Ectodermal cell (in vitro differentiated cells): ENCODE data around the gene WASF3.

Source experiments
- H3K27ac ChIP-seq: 2 replicates; pipeline ENCODE4 v1.7.0; 2013; ENCODE audit warnings: mild to moderate bottlenecking, low read depth, low read length; ENCODE audit not compliant: insufficient read depth, poor library complexity, severe bottlenecking
- H3K27me3 ChIP-seq: 2 replicates; pipeline ENCODE4 v1.7.0; 2013; ENCODE audit warnings: mild to moderate bottlenecking, low read length; ENCODE audit not compliant: insufficient read depth, control insufficient read depth, poor library complexity, severe bottlenecking
- H3K36me3 ChIP-seq: one replicate; pipeline ENCODE4 v1.7.0; 2013; ENCODE audit warnings: low read length; ENCODE audit not compliant: control insufficient read depth, insufficient read depth
- H3K4me1 ChIP-seq: one replicate; pipeline ENCODE4 v1.7.0; 2013; ENCODE audit warnings: low read length; ENCODE audit not compliant: control insufficient read depth, insufficient read depth
- H3K4me3 ChIP-seq: 2 replicates; pipeline ENCODE4 v1.7.0; 2013; ENCODE audit warnings: low read depth, low read length, control low read depth; ENCODE audit not compliant: insufficient read depth
- H3K9me3 ChIP-seq: 2 replicates; pipeline ENCODE4 v1.7.0; 2013; ENCODE audit warnings: mild to moderate bottlenecking, low read length, moderate library complexity; ENCODE audit not compliant: control insufficient read depth
- WGBS, 2 experiments: methylation state at CpG; one replicate each; pipeline ENCODE4 v1.1.7; 2013; ENCODE audit warnings: missing lambda C conversion rate in 2 of 2; 5-methylcytosine and 5-hydroxymethylcytosine counted together

Gene WASF3

DNA sequence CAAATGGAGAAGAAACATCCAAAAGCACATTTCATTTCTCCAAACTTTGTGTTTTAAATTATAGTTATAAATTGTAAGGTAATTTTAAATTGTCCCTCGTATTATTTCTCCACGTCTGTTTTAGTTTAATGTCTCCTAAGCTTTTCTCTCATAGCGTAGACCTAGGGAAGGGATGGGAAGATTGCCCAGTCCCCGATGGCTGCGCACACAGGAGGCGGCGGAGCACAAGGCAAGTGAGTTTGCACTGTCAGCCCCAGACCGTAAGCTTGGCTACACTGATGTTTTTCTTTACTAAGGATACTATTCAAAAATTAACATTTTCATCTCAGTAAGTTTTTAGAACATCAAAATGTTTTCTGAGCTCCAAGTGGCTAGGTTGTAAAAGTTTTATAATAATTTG lies 130.8 kb downstream of the WASF3 start:
- Histone ChIP-seq H3K4me3 (no peak overlapping the region), H3K4me1 (no peaks in the 10 kb centered on the region), H3K27me3 (no peaks in the 10 kb centered on the region), H3K36me3 (peaks cover 50% of the 10 kb centered on the region), H3K27ac (no peak overlapping the region), H3K9me3 (no peaks in the 10 kb centered on the region)
- 96 to 98% methylated on average over 8 of the region's 8 CpGs for WGBS, 2 experiments

- no peaks in the 10 kb centered on the region for H3K9me3 ChIP-seq
- no peak overlapping the region for H3K27ac ChIP-seq
- H3K36me3 ChIP-seq, result peaks cover 43% of the 10 kb centered on the region
- WGBS, 2 experiments, result 88 to 94% methylated on average over 2 of the region's 4 CpGs
- no peaks in the 10 kb centered on the region for H3K4me1 ChIP-seq
- no peak overlapping the region for H3K4me3 ChIP-seq
- H3K27me3 ChIP-seq, result no peaks in the 10 kb centered on the region
These were observed 131.5 kb downstream of the WASF3 start for GRCh38 chr13:26688980-26689379.

DNA sequence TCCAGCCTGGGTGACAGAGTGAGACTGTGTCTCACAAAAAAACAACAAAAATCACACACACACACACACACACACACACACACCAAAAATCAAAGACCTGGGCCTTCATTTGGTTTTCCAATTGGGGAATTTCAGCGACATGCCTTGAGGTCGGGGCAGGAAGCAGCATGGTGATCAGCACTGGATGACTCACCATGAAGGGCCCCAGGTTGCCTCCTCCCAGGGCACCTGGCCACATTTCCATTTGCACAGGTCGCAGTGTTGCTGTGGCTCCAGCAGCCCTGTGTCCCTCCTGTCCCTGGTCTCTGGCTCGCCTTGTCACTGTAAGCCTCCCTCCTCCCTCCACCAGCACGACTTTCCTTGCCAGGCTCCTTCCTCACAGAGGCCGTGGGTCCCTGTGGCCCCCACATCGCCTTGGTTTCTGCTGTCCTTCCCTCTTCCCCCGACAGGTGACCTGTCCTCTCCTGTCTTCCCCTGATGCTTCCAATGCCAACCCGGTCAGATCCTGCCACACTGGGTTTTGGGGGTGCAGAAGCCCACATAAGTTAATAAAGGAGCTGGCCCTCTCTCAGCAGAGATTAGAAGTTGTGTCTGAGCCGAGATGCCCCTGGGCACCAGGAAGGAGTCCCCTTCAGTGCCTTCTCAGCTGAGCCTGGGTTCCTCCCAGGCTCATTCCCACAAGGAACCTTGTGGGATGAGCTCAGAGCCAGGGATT lies 136.4 kb downstream of the WASF3 start:
- H3K27ac ChIP-seq, result no peak overlapping the region
- no peaks in the 10 kb centered on the region for H3K9me3 ChIP-seq
- H3K4me3 ChIP-seq, result no peak overlapping the region
- H3K36me3 ChIP-seq, result peaks cover 11% of the 10 kb centered on the region
- 82 to 84% methylated on average over 10 of the region's 10 CpGs for WGBS, 2 experiments
- no peaks in the 10 kb centered on the region for H3K4me1 ChIP-seq
- H3K27me3 ChIP-seq, result no peaks in the 10 kb centered on the region

GRCh38 chr13:26694609-26695359 lies 137.3 kb downstream of the WASF3 start:
- Histone ChIP-seq H3K27me3 (no peaks in the 10 kb centered on the region), H3K4me1 (no peaks in the 10 kb centered on the region), H3K4me3 (no peak overlapping the region), H3K27ac (no peak overlapping the region), H3K36me3 (peaks cover 2% of the 10 kb centered on the region), H3K9me3 (no peaks in the 10 kb centered on the region)
- WGBS, 2 experiments, result 91% methylated on average over 19 of the region's 19 CpGs

DNA sequence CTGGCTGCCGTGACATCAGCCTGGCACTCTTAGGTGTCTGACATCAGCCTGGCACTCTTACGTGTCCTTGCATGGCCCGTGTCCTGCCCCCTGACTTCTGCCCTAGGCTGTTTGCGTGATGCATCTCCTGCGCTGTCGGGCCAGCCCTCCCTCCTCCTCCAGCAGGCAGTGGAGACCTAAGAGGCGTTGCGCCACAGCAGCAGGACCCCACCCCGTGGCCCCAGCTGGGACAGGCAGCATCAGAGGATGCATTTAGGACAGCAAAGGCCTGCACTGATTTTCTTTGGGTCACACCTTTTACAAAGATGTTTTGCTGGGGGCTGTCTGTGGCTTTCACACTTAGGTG lies 137.8 kb downstream of the WASF3 start:
- Histone ChIP-seq H3K27me3 (no peaks in the 10 kb centered on the region), H3K27ac (no peak overlapping the region), H3K36me3 (no peaks in the 10 kb centered on the region), H3K4me3 (no peak overlapping the region), H3K4me1 (no peaks in the 10 kb centered on the region), H3K9me3 (no peaks in the 10 kb centered on the region)
- 91 to 92% methylated on average over 9 of the region's 9 CpGs for WGBS, 2 experiments

- Histone ChIP-seq H3K36me3 (no peaks in the 10 kb centered on the region), H3K9me3 (no peaks in the 10 kb centered on the region), H3K4me3 (no peak overlapping the region), H3K4me1 (no peaks in the 10 kb centered on the region), H3K27ac (no peak overlapping the region), H3K27me3 (no peaks in the 10 kb centered on the region)
- 74 to 76% methylated on average over 15 of the region's 15 CpGs for WGBS, 2 experiments
These were observed 138.4 kb downstream of the WASF3 start for GRCh38 chr13:26695891-26696311.

DNA sequence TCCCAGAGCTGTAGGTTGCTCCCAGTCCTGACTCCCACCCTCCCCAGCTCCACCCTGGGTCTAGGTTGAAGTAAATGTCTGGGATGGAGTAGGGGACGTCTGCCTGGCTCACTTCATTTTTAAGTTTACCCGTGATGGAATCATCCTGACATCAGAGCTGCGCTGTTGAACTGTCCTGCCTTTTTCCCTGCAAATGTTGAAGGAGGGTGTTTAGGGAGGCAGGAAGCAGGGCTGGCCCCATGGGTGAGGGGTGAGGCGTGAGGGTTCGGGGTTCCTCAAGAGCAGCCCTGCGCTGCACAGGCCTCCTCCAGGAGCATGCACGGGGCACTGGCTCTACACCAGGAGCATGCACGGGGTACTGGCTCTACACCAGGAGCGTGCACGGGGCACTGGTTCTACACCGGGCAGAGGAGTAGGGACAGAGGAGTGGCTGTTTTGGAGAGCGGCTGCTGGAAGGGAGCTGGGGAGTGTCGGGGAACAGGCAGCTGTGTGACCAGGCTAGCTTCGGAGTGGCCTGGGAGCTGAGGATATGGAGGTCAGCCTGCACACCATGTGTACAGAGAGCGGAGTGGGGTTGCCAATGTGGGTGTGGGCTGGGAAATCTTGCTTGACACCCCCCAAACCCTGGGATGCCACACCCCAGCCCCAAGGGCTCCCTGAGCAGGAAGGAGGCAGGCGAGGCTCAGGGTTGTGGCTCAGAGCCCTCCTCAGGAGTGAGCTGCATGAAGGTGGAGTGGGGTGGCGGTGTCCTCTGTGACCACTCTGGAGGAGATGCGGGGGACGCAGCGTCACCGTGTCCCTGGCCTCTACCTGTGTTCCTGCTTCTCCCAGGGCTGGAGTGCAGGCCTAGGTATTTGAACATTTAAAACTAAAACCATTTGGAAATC lies 139.8 kb downstream of the WASF3 start:
- WGBS, 2 experiments, result 93 to 95% methylated on average over 21 of the region's 21 CpGs
- Histone ChIP-seq H3K4me1 (no peaks in the 10 kb centered on the region), H3K4me3 (no peak overlapping the region), H3K27me3 (no peaks in the 10 kb centered on the region), H3K9me3 (no peaks in the 10 kb centered on the region), H3K36me3 (no peaks in the 10 kb centered on the region), H3K27ac (no peak overlapping the region)

DNA sequence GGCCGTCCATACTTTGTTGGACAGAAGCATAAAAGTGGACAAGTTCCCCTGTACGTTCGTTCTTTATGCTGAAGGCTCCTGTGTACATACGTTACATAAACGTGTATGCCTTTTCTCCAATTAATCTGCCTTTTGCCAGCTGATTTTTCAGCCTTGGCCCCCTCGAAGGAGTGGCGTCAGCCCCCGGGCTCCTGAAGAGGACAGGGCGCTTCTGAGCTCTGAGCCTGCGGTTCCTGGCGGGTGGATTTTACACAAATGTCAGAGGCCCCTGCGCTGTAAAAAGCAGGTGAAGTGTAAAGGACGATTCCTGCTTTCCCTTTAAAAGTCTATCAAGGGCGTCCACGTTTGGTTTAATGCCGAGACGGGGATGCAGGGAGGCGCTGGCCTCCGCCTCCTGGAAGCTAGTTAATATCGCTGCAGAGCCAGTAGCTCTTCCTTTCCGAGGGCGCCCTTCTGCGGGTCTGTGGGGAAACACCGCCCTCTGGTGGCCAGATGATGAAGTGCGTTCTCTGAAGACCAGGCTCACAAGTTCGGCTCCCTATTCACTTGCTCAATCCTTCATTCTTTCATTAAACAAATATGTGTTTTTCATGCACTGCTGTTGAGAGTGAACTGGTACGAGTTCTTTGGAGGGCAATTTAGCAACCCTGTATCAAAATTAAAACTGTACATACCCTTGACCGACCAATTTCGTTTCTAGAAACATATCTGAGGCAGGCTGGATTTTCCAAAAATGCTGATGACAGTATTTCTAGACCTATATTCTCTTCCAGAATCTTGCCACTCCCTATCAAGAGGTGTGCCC lies 141.1 kb downstream of the WASF3 start:
- H3K27ac ChIP-seq, result no peak overlapping the region
- no peaks in the 10 kb centered on the region for H3K36me3 ChIP-seq
- no peaks in the 10 kb centered on the region for H3K9me3 ChIP-seq
- H3K27me3 ChIP-seq, result no peaks in the 10 kb centered on the region
- H3K4me1 ChIP-seq, result no peaks in the 10 kb centered on the region
- WGBS, 2 experiments, result 39% methylated on average over 28 to 29 of the region's 29 CpGs
- H3K4me3 ChIP-seq, result no peak overlapping the region

DNA sequence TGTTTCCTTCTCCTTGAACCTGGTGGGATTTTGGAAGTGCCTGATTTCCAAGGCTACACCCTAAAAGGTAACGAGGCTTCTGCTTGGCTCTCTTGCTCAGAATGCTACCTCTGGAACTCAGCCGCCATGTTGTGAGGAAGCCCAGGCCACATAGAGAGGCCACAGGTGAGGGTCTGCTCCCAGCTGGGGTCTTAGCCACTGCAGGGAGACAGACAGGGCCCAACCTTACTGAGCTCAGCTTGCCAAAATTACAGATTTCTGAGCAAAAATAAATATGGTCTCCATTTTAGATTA lies 141.7 kb downstream of the WASF3 start:
- no peak overlapping the region for H3K4me3 ChIP-seq
- H3K9me3 ChIP-seq, result no peaks in the 10 kb centered on the region
- H3K36me3 ChIP-seq, result no peaks in the 10 kb centered on the region
- 96 to 97% methylated on average over 2 of the region's 2 CpGs for WGBS, 2 experiments
- H3K27me3 ChIP-seq, result no peaks in the 10 kb centered on the region
- no peaks in the 10 kb centered on the region for H3K4me1 ChIP-seq
- no peak overlapping the region for H3K27ac ChIP-seq
